Measurements from ENCODE around the gene TLCD5.
A peak's percentile ranks its signal among the peaks of the same experiment; 100 is the strongest.

Gene TLCD5

GRCh38 chr11:120310870-120311269, 14.2 kb upstream of the TLCD5 start:
- no peak for DNase-seq

- DNase-seq: no peak
Observed at GRCh38 chr11:120314861-120315260, 10.2 kb upstream of the TLCD5 start.

- no peak for DNase-seq
Observed at GRCh38 chr11:120316880-120317688, 8.0 kb upstream of the TLCD5 start.

GRCh38 chr11:120317689-120318480, 7.2 kb upstream of the TLCD5 start:
- DNase-seq: no peak

GRCh38 chr11:120318906-120319305, 6.2 kb upstream of the TLCD5 start:
- no peak for DNase-seq

GRCh38 chr11:120326228-120326627, 1.1 kb downstream of the TLCD5 start:
- DNase-seq: no peak

- no peak for DNase-seq
Observed at GRCh38 chr11:120326845-120327281, 1.8 kb downstream of the TLCD5 start.

GRCh38 chr11:120327311-120327710, 2.2 kb downstream of the TLCD5 start:
- DNase-seq: no peak

- no peak for DNase-seq
Observed at GRCh38 chr11:120329556-120329955, 4.5 kb downstream of the TLCD5 start.

- DNase-seq: no peak
Observed at GRCh38 chr11:120330045-120330444, 4.9 kb downstream of the TLCD5 start.

GRCh38 chr11:120331301-120331996, 6.3 kb downstream of the TLCD5 start:
- no peak for DNase-seq

- no peak for DNase-seq
Observed at GRCh38 chr11:120332822-120333716, 8.0 kb downstream of the TLCD5 start.

GRCh38 chr11:120333801-120334200, 8.7 kb downstream of the TLCD5 start:
- no peak for DNase-seq

GRCh38 chr11:120334332-120334731, 9.2 kb downstream of the TLCD5 start:
- no peak for DNase-seq

- DNase-seq: peak; percentile 78
Observed at GRCh38 chr11:120334894-120335462, 9.9 kb downstream of the TLCD5 start.

GRCh38 chr11:120335556-120335907, 10.4 kb downstream of the TLCD5 start:
- no peak for DNase-seq

- peak; percentile 54 for DNase-seq
Observed at GRCh38 chr11:120335908-120336640, 11.0 kb downstream of the TLCD5 start, which contains the start of gene ARHGEF12. Gene ARHGEF12, plus strand, starts transcription at chr11:120336413. Its CDS starts 831 bp downstream, at chr11:120337244.

GRCh38 chr11:120336641-120337354, 11.7 kb downstream of the TLCD5 start:
- DNase-seq: no peak

GRCh38 chr11:120337355-120338106, 12.4 kb downstream of the TLCD5 start:
- no peak for DNase-seq
